KMS-11 (cell line): ENCODE measurements around the gene CASK.

Source experiments
- H2AFZ ChIP-seq: fragments of 200-600 bp; sonication (generic); 2 replicates; pipeline ENCODE4 v1.6.1; 2016; ENCODE audit warnings: antibody characterized with exemption, mixed run types, low read depth
- H3K27ac ChIP-seq: fragments of 200-600 bp; sonication (generic); 2 replicates; pipeline ENCODE4 v1.6.1; 2016; ENCODE audit warnings: mild to moderate bottlenecking, mixed run types
- H3K27me3 ChIP-seq: fragments of 200-600 bp; sonication (generic); 2 replicates; pipeline ENCODE4 v1.6.1; 2017; ENCODE audit warnings: mild to moderate bottlenecking, low read depth, mixed run types, moderate library complexity; ENCODE audit not compliant: insufficient read depth
- H3K36me3 ChIP-seq: fragments of 200-600 bp; sonication (generic); 2 replicates; pipeline ENCODE4 v1.6.1; 2017; ENCODE audit warnings: mild to moderate bottlenecking, mixed run types; ENCODE audit not compliant: insufficient read depth
- H3K4me1 ChIP-seq: fragments of 200-600 bp; sonication (generic); 2 replicates; pipeline ENCODE4 v1.6.1; 2016; ENCODE audit warnings: mild to moderate bottlenecking, low read depth, mixed run types; ENCODE audit not compliant: poor library complexity, severe bottlenecking
- H3K4me2 ChIP-seq: fragments of 200-600 bp; sonication (generic); 2 replicates; pipeline ENCODE4 v1.7.0; 2016; ENCODE audit warnings: mild to moderate bottlenecking, mixed run types
- H3K4me3 ChIP-seq: fragments of 200-600 bp; sonication (generic); IDR thresholded peaks from 2 replicates; pipeline ENCODE4 v1.6.1; 2017; ENCODE audit warnings: low read depth, low read length, mixed read lengths; ENCODE audit not compliant: insufficient read depth
- H3K79me2 ChIP-seq: fragments of 200-600 bp; sonication (generic); 2 replicates; pipeline ENCODE4 v1.6.1; 2016; ENCODE audit warnings: low read depth, mixed run types; ENCODE audit not compliant: insufficient read depth
- H3K9ac ChIP-seq: fragments of 200-600 bp; sonication (generic); 2 replicates; pipeline ENCODE4 v1.6.1; 2016; ENCODE audit warnings: mild to moderate bottlenecking, mixed run types
- H4K20me1 ChIP-seq: fragments of 200-600 bp; sonication (generic); 2 replicates; pipeline ENCODE4 v1.6.1; 2016; ENCODE audit warnings: mild to moderate bottlenecking, mixed run types; ENCODE audit not compliant: insufficient read depth
- TF ChIP-seq, protein P1 (sequence below): fragments of 200-600 bp; sonication (generic); conservative IDR thresholded peaks from 2 replicates; pipeline ENCODE4 v1.6.1; 2017; ENCODE audit warnings: low read depth, mild to moderate bottlenecking, antibody characterized with exemption, low read length, moderate library complexity, mixed read lengths

Gene CASK

DNA sequence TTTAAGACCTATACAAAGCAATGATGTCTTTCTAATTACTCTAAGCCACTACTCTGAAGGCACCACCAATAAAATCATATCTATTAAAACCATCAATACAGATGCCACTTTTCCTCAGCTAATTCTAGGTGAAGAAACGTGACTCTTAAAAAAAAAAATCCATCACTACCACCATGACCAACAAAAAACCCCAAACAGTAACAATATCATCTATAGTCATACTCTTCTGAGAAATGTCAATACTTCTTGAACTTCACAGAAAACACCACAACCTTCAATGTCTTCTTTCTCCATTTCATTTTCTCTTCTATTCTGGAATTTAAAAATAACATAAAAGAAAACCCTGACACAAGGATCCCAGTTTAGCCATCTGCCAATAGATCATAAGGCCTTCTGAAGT is 35.7 kb downstream of the CASK start:
- Histone ChIP-seq H4K20me1 (no peaks in the 10 kb centered on the region), H3K79me2 (peaks cover 6% of the 10 kb centered on the region; the same call in 1 of the 2 replicates), H3K9ac (no peak overlapping the region), H3K36me3 (no peaks in the 10 kb centered on the region), H3K27ac (no peak overlapping the region), H3K4me1 (peaks cover 36% of the 10 kb centered on the region), H2AFZ (no peak overlapping the region), H3K4me2 (no peak overlapping the region), H3K27me3 (no peaks in the 10 kb centered on the region), H3K4me3 (no peak overlapping the region)
- TF ChIP-seq, protein P1, sequence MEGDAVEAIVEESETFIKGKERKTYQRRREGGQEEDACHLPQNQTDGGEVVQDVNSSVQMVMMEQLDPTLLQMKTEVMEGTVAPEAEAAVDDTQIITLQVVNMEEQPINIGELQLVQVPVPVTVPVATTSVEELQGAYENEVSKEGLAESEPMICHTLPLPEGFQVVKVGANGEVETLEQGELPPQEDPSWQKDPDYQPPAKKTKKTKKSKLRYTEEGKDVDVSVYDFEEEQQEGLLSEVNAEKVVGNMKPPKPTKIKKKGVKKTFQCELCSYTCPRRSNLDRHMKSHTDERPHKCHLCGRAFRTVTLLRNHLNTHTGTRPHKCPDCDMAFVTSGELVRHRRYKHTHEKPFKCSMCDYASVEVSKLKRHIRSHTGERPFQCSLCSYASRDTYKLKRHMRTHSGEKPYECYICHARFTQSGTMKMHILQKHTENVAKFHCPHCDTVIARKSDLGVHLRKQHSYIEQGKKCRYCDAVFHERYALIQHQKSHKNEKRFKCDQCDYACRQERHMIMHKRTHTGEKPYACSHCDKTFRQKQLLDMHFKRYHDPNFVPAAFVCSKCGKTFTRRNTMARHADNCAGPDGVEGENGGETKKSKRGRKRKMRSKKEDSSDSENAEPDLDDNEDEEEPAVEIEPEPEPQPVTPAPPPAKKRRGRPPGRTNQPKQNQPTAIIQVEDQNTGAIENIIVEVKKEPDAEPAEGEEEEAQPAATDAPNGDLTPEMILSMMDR, result no peak

DNA sequence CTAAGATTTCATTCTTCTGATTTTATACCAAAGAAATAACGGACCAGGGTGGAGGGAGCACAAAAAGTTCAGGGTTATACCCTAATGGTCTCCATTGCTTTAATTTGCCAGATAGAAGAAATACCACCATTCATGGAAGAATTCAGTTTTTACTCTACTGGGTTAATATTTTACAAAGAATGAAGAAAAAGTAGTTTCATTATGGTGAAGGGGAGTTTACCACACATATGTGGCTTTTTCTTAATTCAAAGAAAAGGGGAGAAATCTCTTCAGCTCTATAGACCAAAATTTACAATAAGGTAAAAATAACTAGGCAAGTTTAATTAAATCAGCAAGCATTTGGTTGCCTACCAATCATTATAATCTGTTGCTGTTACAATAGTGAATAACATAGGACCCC is 37.6 kb downstream of the CASK start:
- TF ChIP-seq, protein P1, result no peak
- no peak overlapping the region for H2AFZ ChIP-seq
- no peaks in the 10 kb centered on the region for H3K27me3 ChIP-seq
- no peak overlapping the region for H3K4me3 ChIP-seq
- no peaks in the 10 kb centered on the region for H4K20me1 ChIP-seq
- peaks cover 39% of the 10 kb centered on the region for H3K4me1 ChIP-seq
- no peak overlapping the region for H3K27ac ChIP-seq
- no peak overlapping the region for H3K9ac ChIP-seq
- H3K36me3 ChIP-seq, result no peaks in the 10 kb centered on the region
- peaks cover 11% of the 10 kb centered on the region; the same call in 1 of the 2 replicates for H3K79me2 ChIP-seq
- H3K4me2 ChIP-seq, result no peak overlapping the region

DNA sequence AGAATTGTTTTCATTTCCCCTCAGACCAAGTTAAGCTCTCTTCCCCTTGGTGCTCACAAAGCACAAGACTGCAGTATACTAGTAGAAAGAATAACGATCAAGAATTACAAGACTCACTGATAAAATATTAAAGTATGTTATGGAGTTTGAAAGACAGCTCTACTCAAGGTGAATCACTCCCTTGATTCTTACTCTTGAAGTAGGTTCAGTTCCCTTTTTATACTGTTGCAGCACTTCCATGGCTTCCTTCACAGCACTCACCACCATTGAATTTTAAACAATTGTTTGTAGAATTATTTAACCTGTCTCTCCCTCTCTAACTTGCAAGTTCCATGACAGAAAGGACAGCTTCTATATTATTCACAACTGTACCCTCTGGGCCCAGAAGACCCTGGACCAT is 42.2 kb downstream of the CASK start:
- Histone ChIP-seq H3K27me3 (no peaks in the 10 kb centered on the region), H3K36me3 (no peaks in the 10 kb centered on the region), H2AFZ (no peak overlapping the region), H3K27ac (no peak overlapping the region), H4K20me1 (no peaks in the 10 kb centered on the region), H3K79me2 (peaks cover 24% of the 10 kb centered on the region; the same call in 1 of the 2 replicates), H3K9ac (no peak overlapping the region), H3K4me2 (no peak overlapping the region), H3K4me1 (peaks cover 41% of the 10 kb centered on the region), H3K4me3 (no peak overlapping the region)
- TF ChIP-seq, protein P1, result no peak

DNA sequence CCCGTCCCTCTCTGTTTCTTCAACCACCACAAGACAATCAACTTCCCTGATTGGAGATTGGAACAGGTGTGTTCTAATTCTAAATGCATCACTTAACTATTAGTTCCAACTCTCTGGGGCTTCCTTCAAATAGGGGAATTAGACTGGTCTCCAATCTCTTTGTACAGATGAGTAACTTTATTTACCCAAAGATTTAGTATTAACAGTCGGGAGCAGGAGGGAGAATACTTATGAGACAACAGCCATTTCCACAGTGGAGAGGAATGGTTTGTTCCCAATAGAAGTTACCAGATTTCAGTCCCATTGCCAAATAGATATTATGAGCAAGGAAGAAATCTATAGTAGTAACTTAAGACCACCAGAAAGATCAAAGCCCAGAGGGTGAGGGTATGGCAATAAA is 46.2 kb downstream of the CASK start:
- Histone ChIP-seq H3K4me2 (no peak overlapping the region), H3K4me3 (no peak overlapping the region), H3K36me3 (no peaks in the 10 kb centered on the region), H4K20me1 (no peaks in the 10 kb centered on the region), H2AFZ (no peak overlapping the region), H3K79me2 (peaks cover 18% of the 10 kb centered on the region; the same call in 1 of the 2 replicates), H3K9ac (no peak overlapping the region), H3K27me3 (no peaks in the 10 kb centered on the region), H3K27ac (no peak overlapping the region), H3K4me1 (peaks cover 8% of the 10 kb centered on the region)
- TF ChIP-seq, protein P1, result no peak
